ENCODE measurements around the gene BCR.

BCR gene

GRCh38 chr22:23196165-23196564, 15.9 kb downstream of the BCR start:
- no peak for DNase-seq (ENCODE audit: low read depth in 3 of 3)

- no peak for DNase-seq (ENCODE audit: low read depth in 3 of 3)
Observed at GRCh38 chr22:23197836-23198235, 17.5 kb downstream of the BCR start.

- DNase-seq (ENCODE audit: low read depth in 3 of 3), result no peak
Observed at GRCh38 chr22:23199159-23199558, 18.9 kb downstream of the BCR start.

GRCh38 chr22:23200898-23201297, 20.6 kb downstream of the BCR start:
- DNase-seq (ENCODE audit: low read depth in 3 of 3), result no peak

- DNase-seq (ENCODE audit: low read depth in 3 of 3), result no peak
Observed at GRCh38 chr22:23202812-23203451, 22.6 kb downstream of the BCR start.

- no peak for DNase-seq (ENCODE audit: low read depth in 3 of 3)
Observed at GRCh38 chr22:23203452-23204124, 23.3 kb downstream of the BCR start.

- no peak for DNase-seq (ENCODE audit: low read depth in 3 of 3)
Observed at GRCh38 chr22:23204125-23204488, 23.8 kb downstream of the BCR start.

- DNase-seq (ENCODE audit: low read depth in 3 of 3), result no peak
Observed at GRCh38 chr22:23204541-23205157, 24.3 kb downstream of the BCR start.

GRCh38 chr22:23205339-23206049, 25.2 kb downstream of the BCR start:
- no peak for DNase-seq (ENCODE audit: low read depth in 3 of 3)

GRCh38 chr22:23206915-23207314, 26.6 kb downstream of the BCR start:
- no peak for DNase-seq (ENCODE audit: low read depth in 3 of 3)

GRCh38 chr22:23207729-23208393, 27.6 kb downstream of the BCR start:
- DNase-seq (ENCODE audit: low read depth in 3 of 3), result no peak

- DNase-seq (ENCODE audit: low read depth in 3 of 3), result no peak
Observed at GRCh38 chr22:23210428-23211170, 30.3 kb downstream of the BCR start.

- no peak for DNase-seq (ENCODE audit: low read depth in 3 of 3)
Observed at GRCh38 chr22:23211622-23212021, 31.3 kb downstream of the BCR start.

- no peak for DNase-seq (ENCODE audit: low read depth in 3 of 3)
Observed at GRCh38 chr22:23212061-23213021, 32.0 kb downstream of the BCR start.

GRCh38 chr22:23213022-23213555, 32.8 kb downstream of the BCR start:
- DNase-seq (ENCODE audit: low read depth in 3 of 3), result no peak

- DNase-seq (ENCODE audit: low read depth in 3 of 3), result no peak
Observed at GRCh38 chr22:23213581-23214334, 33.4 kb downstream of the BCR start.

GRCh38 chr22:23214398-23214797, 34.1 kb downstream of the BCR start:
- no peak for DNase-seq (ENCODE audit: low read depth in 3 of 3)

GRCh38 chr22:23215294-23216241, 35.3 kb downstream of the BCR start:
- DNase-seq (ENCODE audit: low read depth in 3 of 3), result no peak
